Natural killer cell (primary cell): ENCODE measurements around the gene TGFBR3. TPM values are rescaled to one million over a fixed set of nuclear protein-coding genes. Genes with fewer than 3 reads are reported as not detected.

Source experiments
- ATAC-seq, 3 donors: fragments of 150-1000 bp in 2 of 3; fragments of 200-7000 bp in 1 of 3; cut with Tn5 transposase; 1 replicate in 1 of 3; 2 replicates in 2 of 3; pipeline ENCODE4 v1.10.0; 2021; ENCODE audit warnings: mild to moderate bottlenecking in 2 of 3, moderate library complexity in 2 of 3
- DNase-seq, 2 donors: peaks; one replicate each; pipeline versions ENCODE4 v3.0.0 to v3.0.0-alpha.2; 2013 to 2021; ENCODE audit warnings: mixed read lengths in 1 of 2
- H3K27ac ChIP-seq: one replicate; pipeline ENCODE4 v1.5.1; 2013; ENCODE audit warnings: mild to moderate bottlenecking, low read length
- H3K27me3 ChIP-seq: one replicate; pipeline ENCODE4 v1.6.1; 2013; ENCODE audit warnings: low read length; ENCODE audit not compliant: control insufficient read depth, insufficient read depth
- H3K36me3 ChIP-seq: one replicate; pipeline ENCODE4 v1.6.1; 2013; ENCODE audit warnings: low read length; ENCODE audit not compliant: control insufficient read depth, insufficient read depth
- H3K4me1 ChIP-seq: one replicate; pipeline ENCODE4 v1.6.1; 2013; ENCODE audit warnings: low read length; ENCODE audit not compliant: control insufficient read depth, insufficient read depth
- H3K4me3 ChIP-seq: one replicate; pipeline ENCODE4 v1.5.1; 2013; ENCODE audit warnings: low read length
- H3K9me3 ChIP-seq: one replicate; pipeline ENCODE4 v1.6.1; 2013; ENCODE audit warnings: low read length; ENCODE audit not compliant: control insufficient read depth, insufficient read depth
- H3K27ac Mint-ChIP-seq, 2 donors: one replicate each; pipeline ENCODE4 v1.8.0; 2022; ENCODE audit warnings: mild to moderate bottlenecking in 2 of 2, mixed read lengths in 2 of 2, moderate library complexity in 1 of 2
- H3K27me3 Mint-ChIP-seq, 2 donors: one replicate each; pipeline ENCODE4 v1.8.0; 2022; ENCODE audit warnings: low read depth in 2 of 2, mixed read lengths in 2 of 2
- H3K36me3 Mint-ChIP-seq: one replicate; pipeline ENCODE4 v1.8.0; 2022; ENCODE audit warnings: mixed read lengths
- H3K4me1 Mint-ChIP-seq, 2 donors: one replicate each; pipeline ENCODE4 v1.8.0; 2022; ENCODE audit warnings: mixed read lengths in 2 of 2
- H3K4me3 Mint-ChIP-seq: one replicate; pipeline ENCODE4 v1.8.0; 2022; ENCODE audit warnings: mild to moderate bottlenecking, moderate library complexity, mixed read lengths
- H3K9me3 Mint-ChIP-seq, 2 donors: one replicate each; pipeline ENCODE4 v1.8.0; 2022; ENCODE audit warnings: mixed read lengths in 2 of 2
- WGBS: methylation state at CpG from one replicate; pipeline ENCODE4 v1.1.7; 2013; ENCODE audit warnings: missing lambda C conversion rate; ENCODE audit not compliant: insufficient coverage; 5-methylcytosine and 5-hydroxymethylcytosine counted together
- intact Hi-C: fragments of 100-400 bp; cut with micrococcal nuclease; formaldehyde crosslinking; loops from one replicate; pipeline ENCODE4 v1.14.2; 2022
- total RNA-seq, 4 donors: library from RNA; stranded (reverse); fragments of 120-200 nt in 1 of 4; gene quantifications; one replicate each; pipeline versions ENCODE4 v1.2.3 to v1.2.4, GENCODE V29; 2013 to 2022
- TF ChIP-seq, protein P1 (sequence below): fragments of 200-600 bp; IDR thresholded peaks from one replicate; pipeline ENCODE4 v1.8.0; 2022; ENCODE audit warnings: antibody characterized with exemption

Gene TGFBR3
- total RNA-seq, 3 donors from 2014 or later (not counting 1 experiment from before 2014, with no cell fraction given), result 225 to 274 (median 243) TPM

DNA sequence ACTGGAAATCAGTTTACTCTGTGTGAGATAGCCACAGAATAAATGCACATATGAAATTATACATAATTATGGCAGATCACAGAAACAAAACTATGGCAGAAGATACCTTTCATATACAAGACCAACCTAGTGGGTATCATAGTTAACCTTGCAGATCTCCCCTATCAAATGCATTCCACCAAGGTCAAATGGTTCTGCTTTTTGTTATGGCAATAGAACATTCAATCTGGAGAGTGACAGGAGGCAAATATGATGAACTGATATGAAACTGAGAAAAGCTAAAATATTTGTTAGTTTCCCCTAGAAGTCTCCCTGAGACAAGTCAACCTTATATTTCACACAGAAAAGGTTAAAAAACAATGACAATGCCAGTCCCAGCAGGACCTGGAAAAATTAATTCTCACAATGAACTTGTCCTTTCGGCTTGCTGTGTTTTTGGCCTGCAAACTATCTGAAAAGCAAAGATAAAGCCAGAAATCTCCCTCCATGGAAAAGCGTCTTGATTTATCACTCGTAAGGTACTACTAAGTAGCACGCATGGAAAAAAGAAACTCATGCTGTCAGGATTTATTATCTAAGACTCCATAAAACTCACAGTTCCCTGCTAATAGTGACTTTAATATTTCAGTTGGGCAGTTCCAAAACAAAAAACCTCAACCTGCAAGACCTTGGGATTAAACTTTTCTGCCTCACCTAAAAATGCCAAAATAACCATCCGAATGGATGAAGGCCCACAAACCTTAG is 174.3 kb downstream of the TGFBR3 start:
- 97% methylated on average over 5 of the region's 5 CpGs for WGBS
- Mint-ChIP-seq H3K9me3 (no peaks in the 10 kb centered on the region), H3K27me3 (no peaks in the 10 kb centered on the region), H3K36me3 (peaks cover 58% of the 10 kb centered on the region), H3K4me3 (peak overlapping the region; percentile 54), H3K27ac (peak overlapping the region; percentile 94 to 99), H3K4me1 (peaks cover 85 to 89% of the 10 kb centered on the region in 2 donors)
- H3K36me3 ChIP-seq, result peaks cover 81% of the 10 kb centered on the region
- H3K9me3 ChIP-seq, result no peaks in the 10 kb centered on the region
- H3K4me3 ChIP-seq, result no peak overlapping the region
- H3K27ac ChIP-seq, result peak overlapping the region; percentile 70
- intact Hi-C loops, result loop anchor here (2.0 to 5.0 kb wide), 5 partner anchors 41 to 216 kb away; no protein-coding TSS in a partner anchor
- DNase-seq, result no peak
- TF ChIP-seq, protein P1, sequence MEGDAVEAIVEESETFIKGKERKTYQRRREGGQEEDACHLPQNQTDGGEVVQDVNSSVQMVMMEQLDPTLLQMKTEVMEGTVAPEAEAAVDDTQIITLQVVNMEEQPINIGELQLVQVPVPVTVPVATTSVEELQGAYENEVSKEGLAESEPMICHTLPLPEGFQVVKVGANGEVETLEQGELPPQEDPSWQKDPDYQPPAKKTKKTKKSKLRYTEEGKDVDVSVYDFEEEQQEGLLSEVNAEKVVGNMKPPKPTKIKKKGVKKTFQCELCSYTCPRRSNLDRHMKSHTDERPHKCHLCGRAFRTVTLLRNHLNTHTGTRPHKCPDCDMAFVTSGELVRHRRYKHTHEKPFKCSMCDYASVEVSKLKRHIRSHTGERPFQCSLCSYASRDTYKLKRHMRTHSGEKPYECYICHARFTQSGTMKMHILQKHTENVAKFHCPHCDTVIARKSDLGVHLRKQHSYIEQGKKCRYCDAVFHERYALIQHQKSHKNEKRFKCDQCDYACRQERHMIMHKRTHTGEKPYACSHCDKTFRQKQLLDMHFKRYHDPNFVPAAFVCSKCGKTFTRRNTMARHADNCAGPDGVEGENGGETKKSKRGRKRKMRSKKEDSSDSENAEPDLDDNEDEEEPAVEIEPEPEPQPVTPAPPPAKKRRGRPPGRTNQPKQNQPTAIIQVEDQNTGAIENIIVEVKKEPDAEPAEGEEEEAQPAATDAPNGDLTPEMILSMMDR, result no peak
- H3K27me3 ChIP-seq, result no peaks in the 10 kb centered on the region
- ATAC-seq, result no peak
- H3K4me1 ChIP-seq, result peaks cover 42% of the 10 kb centered on the region

DNA sequence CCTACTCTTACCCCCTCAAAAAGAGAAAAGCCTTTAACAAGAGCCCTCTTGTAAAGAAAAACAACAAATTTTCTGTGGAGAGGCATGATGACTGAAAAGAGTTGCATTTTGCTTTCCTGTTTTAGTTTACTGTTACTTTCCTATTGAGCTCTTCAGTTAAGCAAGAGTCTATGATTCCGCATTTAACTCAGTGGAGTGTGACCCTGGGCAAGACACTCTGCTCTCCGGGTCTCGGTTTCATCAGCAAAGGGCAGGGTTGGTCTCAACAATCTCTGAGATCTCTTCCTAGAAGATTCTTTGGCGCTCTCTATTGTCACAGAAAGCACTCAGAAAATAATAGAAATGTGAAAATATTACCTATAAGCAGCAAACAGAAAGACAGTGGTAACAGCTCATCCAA is 175.7 kb downstream of the TGFBR3 start:
- ATAC-seq (no peak), DNase-seq (no peak)
- no peaks in the 10 kb centered on the region for H3K9me3 Mint-ChIP-seq
- Histone ChIP-seq H3K27me3 (no peaks in the 10 kb centered on the region), H3K27ac (peak overlapping the region; percentile 12), H3K9me3 (no peaks in the 10 kb centered on the region), H3K4me1 (peaks cover 37% of the 10 kb centered on the region), H3K4me3 (no peak overlapping the region), H3K36me3 (peaks cover 81% of the 10 kb centered on the region)
- intact Hi-C loops, result loop anchor here (5.0 kb wide), 3 partner anchors 42 to 217 kb away; no protein-coding TSS in a partner anchor
- peaks cover 85 to 86% of the 10 kb centered on the region in 2 donors for H3K4me1 Mint-ChIP-seq
- whole genome bisulfite sequencing, result 95% methylated on average over 4 of the region's 4 CpGs
- no peaks in the 10 kb centered on the region for H3K27me3 Mint-ChIP-seq
- TF ChIP-seq, protein P1, result no peak
- peak overlapping the region; percentile 54 for H3K4me3 Mint-ChIP-seq
- peak overlapping the region; percentile 94 to 99 for H3K27ac Mint-ChIP-seq
- peaks cover 57% of the 10 kb centered on the region for H3K36me3 Mint-ChIP-seq

DNA sequence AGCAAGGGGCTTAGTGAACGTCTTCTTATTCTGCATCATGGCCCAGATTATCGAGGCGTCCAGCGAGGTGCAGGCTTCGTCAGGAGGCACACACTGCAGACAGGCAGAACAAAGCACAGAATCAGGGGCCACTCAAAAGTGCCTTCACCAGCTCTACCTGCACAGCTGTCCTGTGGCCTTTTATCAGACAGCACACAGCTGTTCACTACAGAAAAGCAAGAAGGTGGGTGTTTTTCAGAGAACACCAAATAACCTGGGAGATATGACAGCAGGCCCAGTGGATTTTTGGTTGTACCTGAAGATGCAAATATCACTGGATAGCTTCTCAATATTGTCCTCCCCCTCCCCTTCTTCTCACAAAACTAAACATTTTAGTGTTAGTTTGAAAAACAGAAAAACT is 177.3 kb downstream of the TGFBR3 start:
- peaks cover 82% of the 10 kb centered on the region for H3K36me3 ChIP-seq
- peaks cover 49% of the 10 kb centered on the region for H3K36me3 Mint-ChIP-seq

More for the DNA sequence above, 177.3 kb downstream of the TGFBR3 start:
- H3K4me1 Mint-ChIP-seq, result peaks cover 83 to 84% of the 10 kb centered on the region in 2 donors
- H3K4me3 Mint-ChIP-seq, result peak overlapping the region; percentile 49
- Histone ChIP-seq H3K4me1 (peaks cover 34% of the 10 kb centered on the region), H3K27ac (no peak overlapping the region), H3K4me3 (no peak overlapping the region), H3K9me3 (no peaks in the 10 kb centered on the region), H3K27me3 (no peaks in the 10 kb centered on the region)
- ATAC-seq, result no peak
- H3K9me3 Mint-ChIP-seq, result no peaks in the 10 kb centered on the region
- peak overlapping the region; percentile 79 to 99 for H3K27ac Mint-ChIP-seq
- intact Hi-C loops, result no loop called here
- H3K27me3 Mint-ChIP-seq, result no peaks in the 10 kb centered on the region
- WGBS, result 95% methylated on average over 5 of the region's 5 CpGs
- no peak for DNase-seq
- TF ChIP-seq, protein P1, result no peak
